K562 (cell line): ENCODE measurements around the gene TNKS2.

Experiments used
- ATF3 ChIP-seq, 2 experiments: fragments of 450-650 bp in 1 of 2; sonication (generic) in 1 of 2; formaldehyde crosslinking in 1 of 2; IDR thresholded peaks in 1 of 2; conservative IDR thresholded peaks in 1 of 2; 2 replicates each; pipeline versions ENCODE4 v1.6.1 to v1.8.1; 2016 to 2023; ENCODE audit warnings: mild to moderate bottlenecking in 2 of 2, moderate library complexity in 2 of 2, inconsistent platforms in 1 of 2, missing genetic modification reagents in 1 of 2
- RCOR1 ChIP-seq, 2 experiments: IDR thresholded peaks; 2 replicates each; pipeline ENCODE4 v1.6.1; 2012; ENCODE audit warnings: low read depth in 2 of 2, low read length in 2 of 2, borderline replicate concordance in 1 of 2, improper control_type of control experiment in 1 of 2
- SIN3A ChIP-seq, 2 experiments: fragments of 150-350 bp in 1 of 2; IDR thresholded peaks; 2 replicates each; pipeline ENCODE4 v1.6.1; 2011 to 2016; ENCODE audit warnings: borderline replicate concordance in 2 of 2, low read depth in 2 of 2, low read length in 2 of 2, mild to moderate bottlenecking in 2 of 2, moderate library complexity in 2 of 2; ENCODE audit not compliant: control insufficient read depth in 1 of 2

- TF ChIP-seq SIN3A (IDR thresholded peaks at IDR 0.05; ENCODE audit: borderline replicate concordance in 2 of 2, control insufficient read depth in 1 of 2, low read depth in 2 of 2, low read length in 2 of 2) (no peak), ATF3 (IDR thresholded peaks at IDR 0.05) (no peak), ATF3 (CRISPR knock-in tag; conservative IDR thresholded peaks at IDR 0.05) (no peak), RCOR1 (IDR thresholded peaks at IDR 0.05; ENCODE audit: borderline replicate concordance in 1 of 2, low read depth in 2 of 2, low read length in 2 of 2) (no peak)
Measured at GRCh38 chr10:91774571-91774970, 23.7 kb upstream of the TNKS2 start.
